Fibroblast of skin of back (primary cell): ENCODE results near the gene KBTBD13.

Experiments
- DNase-seq: peaks from one replicate; pipeline ENCODE4 v3.0.0-alpha.2; 2013

KBTBD13 gene

DNA sequence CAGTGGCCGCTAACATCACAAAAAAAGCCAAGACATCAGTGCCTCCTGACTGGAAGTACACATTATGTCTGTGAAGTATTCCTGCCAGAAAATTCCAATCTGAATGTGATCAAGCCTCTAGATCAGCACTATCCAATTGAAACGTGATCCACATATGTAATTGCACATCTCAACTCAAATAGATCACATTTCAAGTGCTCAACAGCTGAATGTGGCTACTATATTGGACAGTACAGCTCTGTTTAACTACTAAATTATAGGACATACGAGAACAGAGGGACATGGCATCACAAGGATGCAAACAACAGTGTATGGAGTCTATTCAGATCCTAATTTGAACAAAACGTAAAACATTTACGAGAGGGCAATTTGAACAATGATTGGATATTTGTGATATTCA, 39.0 kb downstream of the KBTBD13 start:
- DNase-seq: no peak
